ENCODE data around the gene CAPN1.
"Not testable (repeated sequence)": the region's sequence is repeated elsewhere in the genome, so short reads cannot be mapped to it uniquely, and the experiment has no call there.

CAPN1 gene

GRCh38 chr11:65181569-65182257 is at the start of gene CAPN1:
TSS of gene CAPN1 (plus strand) at chr11:65181928. CDS start at chr11:65182702, 774 bp downstream.
- peak; percentile 99 for DNase-seq

GRCh38 chr11:65132238-65132987 is 49.3 kb upstream of the CAPN1 start:
- DNase-seq, result no peak

- no peak for DNase-seq
Measured at GRCh38 chr11:65132988-65133700, 48.6 kb upstream of the CAPN1 start.

- no peak for DNase-seq
Measured at GRCh38 chr11:65133724-65134123, 48.0 kb upstream of the CAPN1 start.

GRCh38 chr11:65134240-65134951 is 47.3 kb upstream of the CAPN1 start, which contains the start of gene SYVN1:
TSS of gene SYVN1 (minus strand) at chr11:65134519. CDS start at chr11:65133601, 918 bp downstream.
- peak; percentile 87 for DNase-seq

GRCh38 chr11:65134952-65135632 is 46.6 kb upstream of the CAPN1 start:
- peak; percentile 96 for DNase-seq

GRCh38 chr11:65135633-65136145 is 46.0 kb upstream of the CAPN1 start:
- no peak for DNase-seq

GRCh38 chr11:65136515-65137096 is 45.1 kb upstream of the CAPN1 start:
- no peak for DNase-seq

GRCh38 chr11:65141896-65142494 is 39.7 kb upstream of the CAPN1 start:
- no peak for DNase-seq

- DNase-seq, result no peak
Measured at GRCh38 chr11:65147352-65148075, 34.2 kb upstream of the CAPN1 start.

GRCh38 chr11:65148657-65149056 is 33.1 kb upstream of the CAPN1 start:
- DNase-seq, result no peak

GRCh38 chr11:65150131-65150508 is 31.6 kb upstream of the CAPN1 start:
- DNase-seq, result not testable (repeated sequence)

- DNase-seq, result peak; percentile 36
Measured at GRCh38 chr11:65150509-65151299, 31.0 kb upstream of the CAPN1 start.

GRCh38 chr11:65151331-65151899 is 30.3 kb upstream of the CAPN1 start:
- DNase-seq, result no peak

- no peak for DNase-seq
Measured at GRCh38 chr11:65152122-65152521, 29.6 kb upstream of the CAPN1 start.

- no peak for DNase-seq
Measured at GRCh38 chr11:65156256-65156655, 25.5 kb upstream of the CAPN1 start.

GRCh38 chr11:65156926-65157325 is 24.8 kb upstream of the CAPN1 start:
- DNase-seq, result no peak

- DNase-seq, result no peak
Measured at GRCh38 chr11:65157336-65157735, 24.4 kb upstream of the CAPN1 start.

GRCh38 chr11:65159012-65159411 is 22.7 kb upstream of the CAPN1 start:
- no peak for DNase-seq

Measured in NCI-H226 (cell line).